K562 (cell line): ENCODE data around the gene PRKACG.

Source experiments
- CHD1 ChIP-seq: fragments of 200-600 bp; sonication (generic); IDR thresholded peaks from one replicate; pipeline ENCODE4 v1.6.1; 2012; ENCODE audit warnings: mild to moderate bottlenecking, moderate library complexity, low read length, inconsistent platforms
- COPS2 ChIP-seq: fragments of 450-650 bp; conservative IDR thresholded peaks from 2 replicates; pipeline ENCODE4 v1.6.1; 2016; ENCODE audit warnings: mild to moderate bottlenecking, moderate library complexity
- CREB1 ChIP-seq, 2 experiments: sonication (generic) in 1 of 2; formaldehyde crosslinking in 1 of 2; IDR thresholded peaks; 2 replicates each; pipeline versions ENCODE4 v1.6.1 to v1.8.0; 2012 to 2022; ENCODE audit warnings: inconsistent platforms in 1 of 2, mild to moderate bottlenecking in 1 of 2, missing genetic modification reagents in 1 of 2, moderate library complexity in 1 of 2
- POLR2AphosphoS2 ChIP-seq: IDR thresholded peaks from 2 replicates; pipeline ENCODE4 v1.6.1; 2012; ENCODE audit warnings: low read length, improper control_type of control experiment
- POLR2AphosphoS5 ChIP-seq: IDR thresholded peaks from 2 replicates; pipeline ENCODE4 v1.6.1; 2011; ENCODE audit warnings: mild to moderate bottlenecking, low read depth, low read length, moderate library complexity; ENCODE audit not compliant: control insufficient read depth, insufficient read depth
- SIX5 ChIP-seq, 2 experiments: IDR thresholded peaks; 2 replicates each; pipeline ENCODE4 v1.6.1; 2011; ENCODE audit warnings: low read length in 2 of 2, borderline replicate concordance in 1 of 2, low read depth in 1 of 2, mild to moderate bottlenecking in 1 of 2, moderate library complexity in 1 of 2; ENCODE audit not compliant: insufficient read depth in 1 of 2
- ZBTB8A ChIP-seq: fragments of 450-650 bp; IDR thresholded peaks from 2 replicates; pipeline ENCODE4 v1.6.1; 2018; ENCODE audit warnings: mild to moderate bottlenecking, moderate library complexity; ENCODE audit not compliant: partially characterized antibody
- ZNF354B ChIP-seq: fragments of 250-450 bp; sonication (Bioruptor Pico); IDR thresholded peaks from 2 replicates; pipeline ENCODE4 v1.4.0; 2020
- TF ChIP-seq, protein P1 (sequence below): fragments of 450-650 bp; formaldehyde crosslinking; conservative IDR thresholded peaks from 2 replicates; pipeline ENCODE4 v1.4.0; 2022; ENCODE audit warnings: mild to moderate bottlenecking, missing genetic modification characterization
- TF ChIP-seq, protein P2 (sequence below): sonication (generic); formaldehyde crosslinking; IDR thresholded peaks from 2 replicates; pipeline ENCODE4 v1.9.0; 2022; ENCODE audit warnings: mild to moderate bottlenecking, missing genetic modification reagents
- TF ChIP-seq, protein P3 (sequence below): sonication (generic); formaldehyde crosslinking; IDR thresholded peaks from 2 replicates; pipeline ENCODE4 v1.8.0; 2022; ENCODE audit warnings: mild to moderate bottlenecking, missing genetic modification reagents
- TF ChIP-seq, protein P4 (sequence below): fragments of 250-450 bp; sonication (Bioruptor Pico); IDR thresholded peaks from 2 replicates; pipeline ENCODE4 v1.8.0; 2022; ENCODE audit warnings: moderate library complexity, mild to moderate bottlenecking, inconsistent platforms
- TF ChIP-seq, protein P5 (sequence below), 3 experiments: IDR thresholded peaks in 2 of 3; conservative IDR thresholded peaks in 1 of 3; 2 replicates each; pipeline ENCODE4 v1.5.1; 2011 to 2012; ENCODE audit warnings: low read length in 3 of 3, mild to moderate bottlenecking in 3 of 3, control low read depth in 2 of 3, improper control_type of control experiment in 1 of 3, inconsistent platforms in 1 of 3, low read depth in 1 of 3, mixed read lengths in 1 of 3, moderate library complexity in 1 of 3; ENCODE audit not compliant: insufficient read depth in 2 of 3

DNA sequence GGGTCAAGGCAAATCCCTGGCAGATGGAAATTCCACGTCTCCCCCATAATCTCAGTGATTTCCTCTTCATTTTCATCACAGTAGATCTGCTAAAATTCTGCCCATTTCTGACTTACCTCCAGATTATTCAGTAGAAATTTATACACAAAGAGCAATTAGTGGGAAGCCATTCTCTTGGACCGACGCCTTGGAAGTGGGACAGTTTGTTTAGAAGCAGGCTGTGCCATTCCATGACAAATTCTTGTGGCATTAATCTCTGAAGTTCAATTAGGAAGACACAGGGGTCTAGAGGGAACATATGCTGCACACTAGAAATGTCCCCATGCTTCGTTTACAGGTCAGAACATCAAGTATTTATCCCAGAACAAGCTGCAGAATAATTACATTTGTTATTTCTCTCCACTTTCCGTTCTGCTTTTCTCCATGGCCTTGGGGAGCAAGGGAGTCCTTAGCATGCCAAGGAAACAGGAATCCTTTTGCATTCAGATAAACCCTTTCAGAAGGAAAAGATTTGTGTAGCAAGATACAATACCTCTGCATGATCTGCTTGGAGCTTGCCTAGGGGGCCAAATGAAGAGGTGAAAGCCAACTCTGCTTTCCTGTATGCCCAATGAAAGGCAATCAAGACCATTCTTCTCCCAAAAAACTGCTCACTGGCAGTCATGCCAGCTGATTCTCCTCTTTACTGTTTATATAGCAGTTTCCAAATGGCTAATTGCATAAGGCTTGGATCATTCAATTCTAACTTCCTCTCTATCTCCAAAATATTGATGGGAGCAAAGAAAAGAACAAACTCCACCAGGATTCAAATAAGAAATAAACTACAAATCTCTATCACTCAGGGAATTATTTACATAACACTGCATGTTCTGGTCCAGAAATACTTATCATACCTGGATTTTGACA, 2.5 kb upstream of the PRKACG start:
- TF ChIP-seq, protein P1, sequence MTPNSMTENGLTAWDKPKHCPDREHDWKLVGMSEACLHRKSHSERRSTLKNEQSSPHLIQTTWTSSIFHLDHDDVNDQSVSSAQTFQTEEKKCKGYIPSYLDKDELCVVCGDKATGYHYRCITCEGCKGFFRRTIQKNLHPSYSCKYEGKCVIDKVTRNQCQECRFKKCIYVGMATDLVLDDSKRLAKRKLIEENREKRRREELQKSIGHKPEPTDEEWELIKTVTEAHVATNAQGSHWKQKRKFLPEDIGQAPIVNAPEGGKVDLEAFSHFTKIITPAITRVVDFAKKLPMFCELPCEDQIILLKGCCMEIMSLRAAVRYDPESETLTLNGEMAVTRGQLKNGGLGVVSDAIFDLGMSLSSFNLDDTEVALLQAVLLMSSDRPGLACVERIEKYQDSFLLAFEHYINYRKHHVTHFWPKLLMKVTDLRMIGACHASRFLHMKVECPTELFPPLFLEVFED (CRISPR knock-in tag): no peak
- TF ChIP-seq ZNF354B (CRISPR knock-in tag) (no peak), CHD1 (no peak), POLR2AphosphoS2 (no peak), ZBTB8A (no peak), SIX5 (IDR thresholded peaks at IDR 0.05; ENCODE audit: borderline replicate concordance in 1 of 2, insufficient read depth in 1 of 2, low read depth in 1 of 2, low read length in 2 of 2) (no peak), CREB1 (IDR thresholded peaks at IDR 0.05) (no peak), CREB1 (CRISPR knock-in tag; IDR thresholded peaks at IDR 0.05) (no peak), COPS2 (no peak), POLR2AphosphoS5 (no peak)
- TF ChIP-seq, protein P2, sequence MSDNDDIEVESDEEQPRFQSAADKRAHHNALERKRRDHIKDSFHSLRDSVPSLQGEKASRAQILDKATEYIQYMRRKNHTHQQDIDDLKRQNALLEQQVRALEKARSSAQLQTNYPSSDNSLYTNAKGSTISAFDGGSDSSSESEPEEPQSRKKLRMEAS (CRISPR knock-in tag): no peak
- TF ChIP-seq, protein P3, sequence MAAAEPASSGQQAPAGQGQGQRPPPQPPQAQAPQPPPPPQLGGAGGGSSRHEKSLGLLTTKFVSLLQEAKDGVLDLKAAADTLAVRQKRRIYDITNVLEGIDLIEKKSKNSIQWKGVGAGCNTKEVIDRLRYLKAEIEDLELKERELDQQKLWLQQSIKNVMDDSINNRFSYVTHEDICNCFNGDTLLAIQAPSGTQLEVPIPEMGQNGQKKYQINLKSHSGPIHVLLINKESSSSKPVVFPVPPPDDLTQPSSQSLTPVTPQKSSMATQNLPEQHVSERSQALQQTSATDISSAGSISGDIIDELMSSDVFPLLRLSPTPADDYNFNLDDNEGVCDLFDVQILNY (CRISPR knock-in tag): no peak
- TF ChIP-seq, protein P4, sequence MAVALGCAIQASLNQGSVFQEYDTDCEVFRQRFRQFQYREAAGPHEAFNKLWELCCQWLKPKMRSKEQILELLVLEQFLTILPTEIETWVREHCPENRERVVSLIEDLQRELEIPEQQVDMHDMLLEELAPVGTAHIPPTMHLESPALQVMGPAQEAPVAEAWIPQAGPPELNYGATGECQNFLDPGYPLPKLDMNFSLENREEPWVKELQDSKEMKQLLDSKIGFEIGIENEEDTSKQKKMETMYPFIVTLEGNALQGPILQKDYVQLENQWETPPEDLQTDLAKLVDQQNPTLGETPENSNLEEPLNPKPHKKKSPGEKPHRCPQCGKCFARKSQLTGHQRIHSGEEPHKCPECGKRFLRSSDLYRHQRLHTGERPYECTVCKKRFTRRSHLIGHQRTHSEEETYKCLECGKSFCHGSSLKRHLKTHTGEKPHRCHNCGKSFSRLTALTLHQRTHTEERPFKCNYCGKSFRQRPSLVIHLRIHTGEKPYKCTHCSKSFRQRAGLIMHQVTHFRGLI (CRISPR knock-in tag): no peak
- TF ChIP-seq, protein P5, sequence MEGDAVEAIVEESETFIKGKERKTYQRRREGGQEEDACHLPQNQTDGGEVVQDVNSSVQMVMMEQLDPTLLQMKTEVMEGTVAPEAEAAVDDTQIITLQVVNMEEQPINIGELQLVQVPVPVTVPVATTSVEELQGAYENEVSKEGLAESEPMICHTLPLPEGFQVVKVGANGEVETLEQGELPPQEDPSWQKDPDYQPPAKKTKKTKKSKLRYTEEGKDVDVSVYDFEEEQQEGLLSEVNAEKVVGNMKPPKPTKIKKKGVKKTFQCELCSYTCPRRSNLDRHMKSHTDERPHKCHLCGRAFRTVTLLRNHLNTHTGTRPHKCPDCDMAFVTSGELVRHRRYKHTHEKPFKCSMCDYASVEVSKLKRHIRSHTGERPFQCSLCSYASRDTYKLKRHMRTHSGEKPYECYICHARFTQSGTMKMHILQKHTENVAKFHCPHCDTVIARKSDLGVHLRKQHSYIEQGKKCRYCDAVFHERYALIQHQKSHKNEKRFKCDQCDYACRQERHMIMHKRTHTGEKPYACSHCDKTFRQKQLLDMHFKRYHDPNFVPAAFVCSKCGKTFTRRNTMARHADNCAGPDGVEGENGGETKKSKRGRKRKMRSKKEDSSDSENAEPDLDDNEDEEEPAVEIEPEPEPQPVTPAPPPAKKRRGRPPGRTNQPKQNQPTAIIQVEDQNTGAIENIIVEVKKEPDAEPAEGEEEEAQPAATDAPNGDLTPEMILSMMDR (IDR thresholded peaks at IDR 0.05 in 2 of 3, conservative IDR thresholded peaks at IDR 0.05 in 1 of 3; ENCODE audit: insufficient read depth in 2 of 3, low read depth in 1 of 3, low read length in 3 of 3): no peak
